ENCODE results near the gene KAT6B. TPM values are rescaled to one million over a fixed set of nuclear protein-coding genes. Genes with fewer than 3 reads are reported as not detected.

Gene KAT6B
- total RNA-seq, 4 donors from 2014 or later: 45.6 to 48.9 (median 47.5) TPM

DNA sequence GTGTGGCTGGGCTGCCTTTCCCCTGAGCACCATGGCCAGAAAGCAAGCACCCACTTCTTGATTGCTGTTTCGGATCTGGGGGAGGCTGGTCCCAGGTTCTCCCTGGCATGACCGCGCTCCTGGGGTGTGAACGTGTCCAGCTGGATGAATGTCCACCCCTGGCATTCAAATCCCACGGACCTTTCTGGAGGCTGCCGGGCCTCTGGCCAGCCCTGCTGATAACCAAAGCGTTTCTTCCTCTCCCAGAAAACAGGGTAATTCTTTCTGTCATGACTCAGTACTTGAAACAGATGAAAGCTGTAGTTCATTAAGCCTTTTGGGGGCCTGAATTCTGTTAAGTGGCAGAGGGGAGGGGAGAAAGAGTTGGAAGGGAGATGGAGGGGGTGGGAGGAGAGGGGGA is 211.9 kb downstream of the KAT6B start:
- TF ChIP-seq, protein P1, sequence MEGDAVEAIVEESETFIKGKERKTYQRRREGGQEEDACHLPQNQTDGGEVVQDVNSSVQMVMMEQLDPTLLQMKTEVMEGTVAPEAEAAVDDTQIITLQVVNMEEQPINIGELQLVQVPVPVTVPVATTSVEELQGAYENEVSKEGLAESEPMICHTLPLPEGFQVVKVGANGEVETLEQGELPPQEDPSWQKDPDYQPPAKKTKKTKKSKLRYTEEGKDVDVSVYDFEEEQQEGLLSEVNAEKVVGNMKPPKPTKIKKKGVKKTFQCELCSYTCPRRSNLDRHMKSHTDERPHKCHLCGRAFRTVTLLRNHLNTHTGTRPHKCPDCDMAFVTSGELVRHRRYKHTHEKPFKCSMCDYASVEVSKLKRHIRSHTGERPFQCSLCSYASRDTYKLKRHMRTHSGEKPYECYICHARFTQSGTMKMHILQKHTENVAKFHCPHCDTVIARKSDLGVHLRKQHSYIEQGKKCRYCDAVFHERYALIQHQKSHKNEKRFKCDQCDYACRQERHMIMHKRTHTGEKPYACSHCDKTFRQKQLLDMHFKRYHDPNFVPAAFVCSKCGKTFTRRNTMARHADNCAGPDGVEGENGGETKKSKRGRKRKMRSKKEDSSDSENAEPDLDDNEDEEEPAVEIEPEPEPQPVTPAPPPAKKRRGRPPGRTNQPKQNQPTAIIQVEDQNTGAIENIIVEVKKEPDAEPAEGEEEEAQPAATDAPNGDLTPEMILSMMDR (IDR thresholded peaks at IDR 0.05; ENCODE audit: low read depth): no peak

DNA sequence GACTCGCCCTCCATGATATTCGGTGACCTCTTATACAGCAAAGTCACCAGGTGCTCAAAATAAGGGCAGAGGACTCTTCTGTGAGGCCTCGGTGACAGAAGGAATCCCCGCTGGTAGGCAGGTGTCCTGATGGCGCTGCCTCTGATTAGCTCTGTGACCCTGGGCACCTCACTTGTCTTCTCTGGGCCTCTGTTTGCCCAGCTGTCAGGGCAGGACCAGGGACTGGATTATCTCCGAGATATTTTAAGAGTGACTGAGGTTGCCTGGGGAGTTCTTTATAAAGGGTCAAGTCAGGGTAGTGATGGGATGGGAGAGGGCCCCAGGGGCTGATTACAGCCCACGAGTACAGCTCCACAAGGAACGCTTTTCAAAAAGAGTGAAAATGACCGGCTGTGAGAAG is 214.2 kb downstream of the KAT6B start:
- TF ChIP-seq, protein P1 (IDR thresholded peaks at IDR 0.05; ENCODE audit: low read depth): no peak

DNA sequence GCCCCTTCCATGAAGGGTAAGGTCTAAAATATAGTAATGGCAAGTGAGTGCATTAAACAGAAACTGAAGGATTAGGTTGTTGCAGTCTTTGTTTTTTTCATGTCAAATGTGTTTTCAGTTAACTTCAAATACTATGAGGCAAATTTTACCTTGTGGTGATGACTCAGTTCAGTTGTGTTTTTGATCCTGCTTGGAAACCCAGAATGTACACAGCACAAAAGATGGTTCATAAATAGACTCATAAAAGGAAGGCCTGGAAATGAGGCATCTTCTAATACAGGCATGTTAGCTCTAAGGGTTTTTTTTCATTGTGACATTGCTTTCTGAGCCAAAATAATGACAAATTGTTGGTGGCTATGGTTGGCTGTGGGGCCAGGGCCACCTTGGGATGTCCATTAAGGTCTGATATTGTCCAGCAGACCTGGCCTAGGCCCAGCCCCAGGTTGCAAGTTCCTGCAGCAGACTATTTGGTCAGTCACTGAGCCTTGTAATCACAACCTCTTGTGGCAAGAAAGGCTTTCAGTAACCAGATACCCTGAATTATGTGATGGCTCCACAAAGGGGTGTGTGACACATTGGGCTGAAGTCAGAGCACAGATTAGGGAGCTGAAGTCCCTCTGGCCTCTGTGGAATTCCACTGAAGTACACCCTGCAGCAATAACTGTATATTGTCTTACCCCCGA is 216.0 kb downstream of the KAT6B start:
- TF ChIP-seq, protein P1 (IDR thresholded peaks at IDR 0.05; ENCODE audit: low read depth): no peak

DNA sequence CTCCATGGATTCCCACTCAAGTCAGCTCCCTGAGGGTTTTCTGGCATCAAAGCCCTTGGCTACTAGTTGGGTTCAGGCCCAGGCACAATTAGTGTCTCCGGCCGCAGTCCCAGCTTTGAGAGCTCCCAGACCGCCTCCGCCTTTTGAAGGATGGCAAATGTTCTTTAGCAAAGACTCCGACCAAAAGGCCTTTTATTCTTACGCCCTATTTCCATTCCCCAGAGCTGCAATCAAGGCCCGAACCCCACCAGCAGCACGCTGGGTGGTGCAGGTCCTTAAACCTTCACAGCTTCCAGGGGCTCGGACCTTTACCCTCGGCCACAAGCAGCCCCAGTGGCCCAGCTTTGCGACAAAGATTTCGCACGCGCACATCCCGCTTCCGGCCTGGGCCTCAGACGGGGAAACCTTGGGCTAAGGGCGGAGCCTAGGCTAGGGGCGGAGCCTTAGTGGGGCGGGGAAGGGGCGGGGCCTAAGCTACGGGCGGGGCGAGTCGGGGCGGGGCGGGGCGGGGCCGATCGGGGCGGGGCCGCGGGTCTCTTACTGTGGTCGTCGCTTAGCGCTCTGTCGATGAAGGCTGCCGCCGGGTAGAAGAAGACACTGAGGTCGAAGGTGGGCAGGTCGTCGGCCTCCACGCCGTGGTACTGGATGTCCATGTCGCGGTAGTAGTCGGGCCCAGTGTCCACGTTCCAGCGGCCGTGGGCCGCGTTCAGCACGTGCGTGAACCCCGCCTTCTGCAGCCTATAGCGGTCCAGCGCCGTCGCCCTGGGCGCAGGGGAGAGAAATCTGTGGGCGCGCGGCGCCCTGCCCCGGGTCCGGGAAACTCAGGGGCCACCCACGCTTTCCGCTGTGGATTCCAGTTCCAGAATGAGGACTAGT is 217.1 kb downstream of the KAT6B start:
- TF ChIP-seq, protein P1 (IDR thresholded peaks at IDR 0.05; ENCODE audit: low read depth): no peak

DNA sequence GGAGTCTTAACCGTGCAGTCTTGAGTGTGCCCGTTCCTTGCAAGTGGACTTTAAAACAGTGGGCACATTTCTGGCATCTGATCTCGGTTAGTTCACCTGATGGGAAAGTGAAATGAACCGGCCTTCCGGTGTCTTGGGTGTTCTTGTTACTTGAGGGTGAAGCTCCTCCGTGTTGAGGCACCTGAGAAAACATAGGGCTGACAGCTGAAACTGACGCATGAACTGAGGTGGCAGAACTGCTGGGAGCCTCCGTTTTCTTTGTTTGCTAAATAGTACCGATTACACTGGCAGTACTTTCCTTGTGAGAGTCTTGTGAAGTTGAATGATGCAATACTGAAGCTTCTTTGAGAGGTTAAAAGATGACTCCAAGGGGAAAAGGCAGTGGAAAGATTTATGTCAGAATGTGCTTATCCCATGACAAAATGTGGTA is 222.3 kb downstream of the KAT6B start:
- TF ChIP-seq, protein P1 (IDR thresholded peaks at IDR 0.05; ENCODE audit: low read depth): no peak

DNA sequence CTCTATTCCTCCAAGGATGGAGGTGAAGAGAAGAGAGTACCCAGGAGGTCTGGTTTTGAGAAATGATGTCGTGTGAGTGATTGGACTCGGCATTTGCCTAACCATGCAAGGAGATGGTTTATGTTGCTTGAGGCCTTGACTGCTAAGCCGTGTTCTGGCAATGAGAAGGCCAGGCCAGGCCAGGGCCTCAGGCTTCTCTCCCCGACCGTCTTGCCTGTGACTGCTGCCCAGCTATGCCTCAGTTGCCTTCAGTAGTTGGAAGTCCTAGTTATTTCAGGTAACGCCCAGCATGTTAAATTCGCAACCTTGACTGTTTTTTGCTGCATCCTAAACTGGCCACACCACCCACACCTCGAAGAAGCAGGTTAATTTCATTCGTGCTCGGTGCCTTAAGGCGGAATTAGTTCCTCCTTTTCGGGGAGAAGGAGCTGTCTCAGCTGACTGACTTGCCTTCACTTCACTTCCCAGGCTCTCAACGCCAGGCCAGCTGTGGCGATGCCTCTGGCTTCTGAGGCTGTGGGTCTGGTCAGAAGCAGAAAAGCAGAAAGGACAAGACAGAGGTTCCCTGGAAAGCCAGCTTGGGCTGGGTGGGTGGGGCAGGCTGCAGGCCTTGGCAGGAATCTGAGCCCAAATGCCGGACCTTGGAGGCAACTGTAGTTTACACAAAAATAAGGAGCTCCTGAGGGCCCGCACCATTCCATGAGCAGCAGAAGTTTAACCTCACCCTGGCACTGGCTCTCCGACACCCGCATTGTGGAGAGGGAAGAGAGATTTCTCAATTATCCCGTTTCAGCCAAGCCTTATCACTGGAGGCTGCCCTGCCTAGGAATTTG is 223.1 kb downstream of the KAT6B start:
- TF ChIP-seq, protein P1 (IDR thresholded peaks at IDR 0.05; ENCODE audit: low read depth): no peak

All from subcutaneous adipose tissue (tissue), 4 donors.